HCT116 (cell line): Measurements from ENCODE around the gene TXLNA. TPM values are rescaled to one million over a fixed set of nuclear protein-coding genes. Genes with fewer than 3 reads are reported as not detected.
A peak's percentile ranks its signal among the peaks of the same experiment; 100 is the strongest.
"Not testable (repeated sequence)": the region's sequence is repeated elsewhere in the genome, so short reads cannot be mapped to it uniquely, and the experiment has no call there.

ENCODE experiments used
- ATAC-seq: fragments of 200-7000 bp; cut with Tn5 transposase; 2 replicates; pipeline ENCODE4 v1.9.1; 2020; ENCODE audit warnings: mild to moderate bottlenecking, moderate library complexity
- BruUV-seq: library from RNA; stranded (reverse); fragments of 400-500 nt; replicated peaks from 2 replicates; lab custom pipeline; 2021; lab: Mats Ljungman, UMichigan
- CTCF ChIA-PET: fragments of 300-600 bp; sonication (Branson Sonifier 250); formaldehyde crosslinking; loops from one replicate; lab custom pipeline; 2021; ENCODE audit warnings: antibody characterized with exemption; lab: Charles Lee
- POLR2A ChIA-PET: fragments of 300-600, 350-600 bp; sonication (Branson Sonifier 250); formaldehyde crosslinking; loops from one replicate; lab custom pipeline; 2021; ENCODE audit warnings: antibody characterized with exemption; lab: Charles Lee
- RAD21 ChIA-PET, 2 experiments: fragments of 300-600 bp; sonication (Branson Sonifier 250); formaldehyde crosslinking; loops; one replicate each; lab custom pipeline; 2023; ENCODE audit warnings: low total read pairs in 2 of 2; ENCODE audit not compliant: uncharacterized antibody in 2 of 2, unreplicated experiment in 2 of 2, low non-redundant PET in 1 of 2; lab: Charles Lee
- DNase-seq: peaks from one replicate; pipeline ENCODE4 v3.0.0-alpha.2; 2010; ENCODE audit warnings: low read depth, low spot score
- H2AFZ ChIP-seq: fragments of 200-600 bp; shearing (Covaris generic), sonication (generic); 2 replicates; pipeline ENCODE4 v1.6.1; 2017; ENCODE audit warnings: low read depth, mixed run types, mixed read lengths, antibody characterized with exemption, low read length; ENCODE audit not compliant: poor library complexity, severe bottlenecking
- H3K27ac ChIP-seq: 2 replicates; pipeline ENCODE4 v1.5.1; 2012; ENCODE audit warnings: low read depth, low read length
- H3K27me3 ChIP-seq: fragments of 200-600 bp; sonication (generic); 2 replicates; pipeline ENCODE4 v1.6.1; 2016; ENCODE audit warnings: mixed run types, low read length, mixed read lengths; ENCODE audit not compliant: insufficient read depth
- H3K36me3 ChIP-seq, 2 experiments: fragments of 200-500 bp in 1 of 2; fragments of 200-600 bp in 1 of 2; sonication (Bioruptor generic) in 1 of 2; sonication (generic) in 1 of 2; 2 replicates each; pipeline versions ENCODE4 v1.5.1 to v1.6.1; 2014 to 2016; ENCODE audit warnings: low read length in 2 of 2, inconsistent platforms in 1 of 2, mixed read lengths in 1 of 2, mixed run types in 1 of 2; ENCODE audit not compliant: insufficient read depth in 2 of 2, control insufficient read depth in 1 of 2
- H3K4me1 ChIP-seq, 2 experiments: fragments of 200-600 bp in 1 of 2; sonication (generic) in 1 of 2; 2 replicates each; pipeline versions ENCODE4 v1.5.1 to v1.6.1; 2012 to 2017; ENCODE audit warnings: low read length in 2 of 2, inconsistent platforms in 1 of 2, mild to moderate bottlenecking in 1 of 2, mixed read lengths in 1 of 2, mixed run types in 1 of 2, moderate library complexity in 1 of 2; ENCODE audit not compliant: insufficient read depth in 2 of 2, control insufficient read depth in 1 of 2
- H3K4me2 ChIP-seq: fragments of 200-600 bp; sonication (generic); 2 replicates; pipeline ENCODE4 v1.6.1; 2017; ENCODE audit warnings: mixed run types, low read length, mixed read lengths
- H3K4me3 ChIP-seq, 2 experiments: fragments of 200-600 bp in 1 of 2; sonication (generic) in 1 of 2; replicated peaks in 1 of 2; 2 replicates each; pipeline ENCODE4 v1.5.1; 2011 to 2016; ENCODE audit warnings: low read length in 2 of 2, control low read depth in 1 of 2, low read depth in 1 of 2, mild to moderate bottlenecking in 1 of 2, mixed read lengths in 1 of 2, mixed run types in 1 of 2
- H3K79me2 ChIP-seq: fragments of 200-600 bp; sonication (generic); 2 replicates; pipeline ENCODE4 v1.6.1; 2017; ENCODE audit warnings: mild to moderate bottlenecking, mixed run types, low read length, moderate library complexity, mixed read lengths; ENCODE audit not compliant: insufficient read depth
- H3K9ac ChIP-seq: fragments of 200-600 bp; sonication (generic); 2 replicates; pipeline ENCODE4 v1.6.1; 2016; ENCODE audit warnings: low read length, mixed read lengths
- H3K9me2 ChIP-seq: fragments of 200-600 bp; sonication (generic), shearing (Covaris generic); 2 replicates; pipeline ENCODE4 v1.6.1; 2017; ENCODE audit warnings: mixed run types, mild to moderate bottlenecking, moderate library complexity; ENCODE audit not compliant: insufficient read depth
- H3K9me3 ChIP-seq, 2 experiments: fragments of 200-500 bp in 1 of 2; fragments of 200-600 bp in 1 of 2; sonication (Bioruptor generic) in 1 of 2; sonication (generic) in 1 of 2; 2 replicates each; pipeline ENCODE4 v1.6.1; 2014 to 2017; ENCODE audit warnings: low read length in 2 of 2, mixed read lengths in 2 of 2, inconsistent platforms in 1 of 2, low read depth in 1 of 2, mild to moderate bottlenecking in 1 of 2, mixed run types in 1 of 2, moderate library complexity in 1 of 2; ENCODE audit not compliant: control insufficient read depth in 1 of 2, insufficient read depth in 1 of 2
- H4K20me1 ChIP-seq: fragments of 200-600 bp; sonication (generic), shearing (Covaris generic); 2 replicates; pipeline ENCODE4 v1.6.1; 2017; ENCODE audit warnings: mixed run types, mild to moderate bottlenecking, moderate library complexity; ENCODE audit not compliant: insufficient read depth
- CBX3 ChIP-seq: IDR thresholded peaks from 2 replicates; pipeline ENCODE4 v1.6.1; 2012; ENCODE audit warnings: low read depth
- EZH2 ChIP-seq: fragments of 200-600 bp; sonication (generic); IDR thresholded peaks from 2 replicates; pipeline ENCODE4 v1.6.1; 2017; ENCODE audit warnings: antibody characterized with exemption, mixed run types
- RAD21 ChIP-seq: IDR thresholded peaks from 2 replicates; pipeline ENCODE4 v1.6.1; 2012; ENCODE audit warnings: low read depth, mild to moderate bottlenecking
- SIN3A ChIP-seq: IDR thresholded peaks from 2 replicates; pipeline ENCODE4 v1.6.1; 2012; ENCODE audit warnings: low read depth
- intact Hi-C: fragments of 100-400 bp; cut with micrococcal nuclease; formaldehyde crosslinking; loops from 2 replicates; pipeline ENCODE4 v1.10.0; 2022
- total RNA-seq: library from RNA; stranded (reverse); gene quantifications from one replicate; pipeline ENCODE4 v1.2.1, GENCODE V29; 2021; ENCODE audit not compliant: unreplicated experiment

Gene TXLNA
- total RNA-seq, 1 experiment from 2014 or later, result 37.2 TPM

DNA sequence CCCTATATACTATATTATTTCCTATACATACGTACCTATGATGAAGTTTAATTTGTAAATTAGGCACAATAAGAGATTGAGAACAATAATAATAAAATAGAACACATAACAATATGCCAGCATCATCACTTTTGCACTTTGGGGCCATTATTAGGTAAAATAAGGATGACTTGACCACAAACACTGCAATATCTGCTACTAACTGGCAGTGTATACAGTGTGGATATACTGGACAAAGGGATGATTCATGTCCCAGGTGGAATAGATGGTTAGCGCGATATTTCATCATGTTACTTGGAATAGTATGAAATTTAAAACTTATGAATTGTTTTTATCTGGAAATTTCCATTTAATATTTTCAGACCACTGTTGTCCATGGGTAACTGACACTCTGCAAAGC, 35.4 kb upstream of the TXLNA start:
- no peak overlapping the region for H3K27ac ChIP-seq
- DNase-seq (no peak), ATAC-seq (no peak)
- CTCF ChIA-PET, result no interaction called here
- no peak overlapping the region for H3K4me3 ChIP-seq
- TF ChIP-seq EZH2 (no peak), SIN3A (no peak), RAD21 (no peak)
- H3K36me3 ChIP-seq, result no peaks in the 10 kb centered on the region
- POLR2A ChIA-PET, result no interaction called here
- no TSS peak for BruUV-seq
- no peak overlapping the region for H3K4me2 ChIP-seq
- intact Hi-C loops, result no loop called here
- H3K9me2 ChIP-seq, result no peaks in the 10 kb centered on the region
- H3K4me1 ChIP-seq, result peaks cover 14 to 20% of the 10 kb centered on the region in 2 experiments
- H3K27me3 ChIP-seq, result no peaks in the 10 kb centered on the region
- no peak overlapping the region for H3K9ac ChIP-seq
- no peaks in the 10 kb centered on the region for H3K9me3 ChIP-seq
- H2AFZ ChIP-seq, result no peak overlapping the region
- H4K20me1 ChIP-seq, result peaks cover 9% of the 10 kb centered on the region; the same call in 1 of the 2 replicates
- RAD21 ChIA-PET, result no interaction called here
- H3K79me2 ChIP-seq, result peaks cover 98% of the 10 kb centered on the region

DNA sequence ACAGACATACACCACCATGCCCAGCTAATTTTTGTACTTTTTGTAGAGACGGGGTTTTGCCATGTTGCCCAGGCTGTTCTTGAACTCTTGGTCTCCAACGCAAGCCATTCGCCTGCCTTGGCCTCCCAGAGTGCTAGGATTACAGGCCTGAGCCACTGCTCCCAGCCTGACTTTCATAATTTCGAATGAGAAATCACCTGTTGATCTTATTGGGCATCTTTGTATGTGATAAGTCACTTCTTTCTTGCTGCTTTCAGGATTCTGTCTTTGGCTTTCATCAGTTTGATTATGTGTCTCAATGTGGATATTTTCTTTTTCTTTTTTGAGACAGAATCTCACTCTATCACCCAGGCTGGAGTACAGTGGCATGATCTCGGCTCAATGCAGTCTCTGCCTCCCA, 31.7 kb upstream of the TXLNA start:
- peaks cover 96% of the 10 kb centered on the region for H3K79me2 ChIP-seq
- H3K9me2 ChIP-seq, H3K4me1 ChIP-seq, H3K9ac ChIP-seq, BruUV-seq, H4K20me1 ChIP-seq, H3K27me3 ChIP-seq, RAD21 ChIA-PET, ATAC-seq, DNase-seq, H2AFZ ChIP-seq, H3K4me2 ChIP-seq, CTCF ChIA-PET, intact Hi-C loops, H3K27ac ChIP-seq, H3K36me3 ChIP-seq, H3K9me3 ChIP-seq: not testable (repeated sequence)
- POLR2A ChIA-PET, result interaction anchor here (0.8 to 1.0 kb wide), 2 partner anchors 9 to 94 kb away, joined by 3 to 6 read pairs; no protein-coding TSS in a partner anchor
- TF ChIP-seq CBX3, result peak; percentile 23; the same call in 1 of the 2 replicates
- TF ChIP-seq, all 23 proteins: peak for 1; not testable (repeated sequence) for 22
- not testable (repeated sequence) for H3K4me3 ChIP-seq
